ENCODE results near the gene MTF1.

MTF1 gene

GRCh38 chr1:37825506-37825905, 33.9 kb downstream of the MTF1 start:
- DNase-seq: no peak

GRCh38 chr1:37824001-37824400, 35.4 kb downstream of the MTF1 start:
- no peak for DNase-seq

- DNase-seq: no peak
Measured at GRCh38 chr1:37822906-37823815, 36.2 kb downstream of the MTF1 start.

- DNase-seq: no peak
Measured at GRCh38 chr1:37821481-37821880, 37.9 kb downstream of the MTF1 start.

- no peak for DNase-seq
Measured at GRCh38 chr1:37817481-37817880, 41.9 kb downstream of the MTF1 start.

GRCh38 chr1:37814252-37814651, 45.1 kb downstream of the MTF1 start:
- no peak for DNase-seq

- no peak for DNase-seq
Measured at GRCh38 chr1:37813529-37814145, 45.8 kb downstream of the MTF1 start.

GRCh38 chr1:37811027-37811655, 48.3 kb downstream of the MTF1 start:
- peak; percentile 70 for DNase-seq

- DNase-seq: no peak
Measured at GRCh38 chr1:37809942-37810341, 49.5 kb downstream of the MTF1 start.

- DNase-seq: peak; percentile 62
Measured at GRCh38 chr1:37808369-37809319, 50.7 kb downstream of the MTF1 start.

GRCh38 chr1:37807555-37808368, 51.6 kb downstream of the MTF1 start, which contains the start of the genes C1orf122 and YRDC:
Gene C1orf122 (plus strand): TSS chr1:37807790. CDS start chr1:37808405, 615 bp downstream.
Gene YRDC (minus strand): TSS chr1:37808208. CDS start chr1:37808180, 28 bp downstream.
- DNase-seq: peak; percentile 83

- no peak for DNase-seq
Measured at GRCh38 chr1:37807220-37807554, 52.2 kb downstream of the MTF1 start.

GRCh38 chr1:37802439-37802838, 57.0 kb downstream of the MTF1 start:
- no peak for DNase-seq

GRCh38 chr1:37797750-37798345, 61.5 kb downstream of the MTF1 start:
- no peak for DNase-seq

GRCh38 chr1:37795340-37796125, 63.9 kb downstream of the MTF1 start:
- no peak for DNase-seq

- no peak for DNase-seq
Measured at GRCh38 chr1:37794372-37795339, 64.7 kb downstream of the MTF1 start.

- no peak for DNase-seq
Measured at GRCh38 chr1:37793773-37794371, 65.5 kb downstream of the MTF1 start, which contains the start of gene MANEAL. Gene MANEAL (plus strand): TSS chr1:37793847. CDS start chr1:37794183, 336 bp downstream.

GRCh38 chr1:37792943-37793686, 66.3 kb downstream of the MTF1 start:
- DNase-seq: no peak
